HCT116 (cell line): Measurements from ENCODE around the gene TRAF2.

ENCODE experiments used
- EZH2 ChIP-seq: fragments of 200-600 bp; sonication (generic); IDR thresholded peaks from 2 replicates; pipeline ENCODE4 v1.6.1; 2017; ENCODE audit warnings: antibody characterized with exemption, mixed run types
- MAX ChIP-seq: IDR thresholded peaks from 2 replicates; pipeline ENCODE4 v1.6.1; 2012
- RAD21 ChIP-seq: IDR thresholded peaks from 2 replicates; pipeline ENCODE4 v1.6.1; 2012; ENCODE audit warnings: low read depth, mild to moderate bottlenecking
- ZFX ChIP-seq: fragments of 450-650 bp; IDR thresholded peaks from 2 replicates; pipeline ENCODE4 v1.6.1; 2017

GRCh38 chr9:136840140-136840876, 46.0 kb upstream of the TRAF2 start:
- TF ChIP-seq RAD21 (no peak), EZH2 (no peak), ZFX (no peak), MAX (no peak)
